OCI-LY3 (cell line): Measurements from ENCODE around the gene NUDT6.

Experiments
- CTCF ChIP-seq: fragments of 200-600, 300-600 bp; sonication (generic); IDR thresholded peaks from 2 replicates; pipeline ENCODE4 v1.5.1; 2014; ENCODE audit warnings: antibody characterized with exemption, low read length, low read depth
- EZH2phosphoT487 ChIP-seq: fragments of 200-600 bp; shearing (Covaris generic); IDR thresholded peaks from 2 replicates; pipeline ENCODE4 v1.6.1; 2018; ENCODE audit warnings: antibody characterized with exemption, mixed run types, low read depth

GRCh38 chr4:122863639-122864038, 58.8 kb downstream of the NUDT6 start:
- TF ChIP-seq CTCF (no peak), EZH2phosphoT487 (no peak)
